RWPE1 (cell line): Measurements from ENCODE around the gene WIPF2.

Experiments
- CTCF ChIA-PET: fragments of 350-600 bp; sonication (Branson Sonifier 250); formaldehyde crosslinking; extraction: SDS; loops from one replicate; lab custom pipeline; 2021; lab: Yijun Ruan, JAX
- POLR2A ChIA-PET: fragments of 400-600 bp; formaldehyde crosslinking; extraction: SDS; loops from one replicate; lab custom pipeline; 2020; ENCODE audit warnings: antibody characterized with exemption; ENCODE audit not compliant: low non-redundant PET; lab: Yijun Ruan, JAX
- DNase-seq: peaks from one replicate; pipeline ENCODE4 v3.0.0; 2012; ENCODE audit warnings: low spot score
- H3K27ac ChIP-seq: fragments of 450-650 bp; 2 replicates; pipeline ENCODE4 v1.5.1; 2017
- TF ChIP-seq, protein P1 (sequence below): fragments of 450-650 bp; conservative IDR thresholded peaks from 2 replicates; pipeline ENCODE4 v1.5.1; 2017; ENCODE audit warnings: low read depth, mild to moderate bottlenecking

Gene WIPF2

GRCh38 chr17:40321961-40322357, 102.9 kb downstream of the WIPF2 start:
- ChIA-PET POLR2A (no interaction called here), CTCF (interaction anchor here (0.6 to 1.0 kb wide), 3 partner anchors 33 to 1136 kb away, joined by 3 to 4 read pairs (median 3); no protein-coding TSS in a partner anchor)
- H3K27ac ChIP-seq, result peak overlapping the region; percentile 99
- no peak for DNase-seq
- TF ChIP-seq, protein P1, sequence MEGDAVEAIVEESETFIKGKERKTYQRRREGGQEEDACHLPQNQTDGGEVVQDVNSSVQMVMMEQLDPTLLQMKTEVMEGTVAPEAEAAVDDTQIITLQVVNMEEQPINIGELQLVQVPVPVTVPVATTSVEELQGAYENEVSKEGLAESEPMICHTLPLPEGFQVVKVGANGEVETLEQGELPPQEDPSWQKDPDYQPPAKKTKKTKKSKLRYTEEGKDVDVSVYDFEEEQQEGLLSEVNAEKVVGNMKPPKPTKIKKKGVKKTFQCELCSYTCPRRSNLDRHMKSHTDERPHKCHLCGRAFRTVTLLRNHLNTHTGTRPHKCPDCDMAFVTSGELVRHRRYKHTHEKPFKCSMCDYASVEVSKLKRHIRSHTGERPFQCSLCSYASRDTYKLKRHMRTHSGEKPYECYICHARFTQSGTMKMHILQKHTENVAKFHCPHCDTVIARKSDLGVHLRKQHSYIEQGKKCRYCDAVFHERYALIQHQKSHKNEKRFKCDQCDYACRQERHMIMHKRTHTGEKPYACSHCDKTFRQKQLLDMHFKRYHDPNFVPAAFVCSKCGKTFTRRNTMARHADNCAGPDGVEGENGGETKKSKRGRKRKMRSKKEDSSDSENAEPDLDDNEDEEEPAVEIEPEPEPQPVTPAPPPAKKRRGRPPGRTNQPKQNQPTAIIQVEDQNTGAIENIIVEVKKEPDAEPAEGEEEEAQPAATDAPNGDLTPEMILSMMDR, result no peak

DNA sequence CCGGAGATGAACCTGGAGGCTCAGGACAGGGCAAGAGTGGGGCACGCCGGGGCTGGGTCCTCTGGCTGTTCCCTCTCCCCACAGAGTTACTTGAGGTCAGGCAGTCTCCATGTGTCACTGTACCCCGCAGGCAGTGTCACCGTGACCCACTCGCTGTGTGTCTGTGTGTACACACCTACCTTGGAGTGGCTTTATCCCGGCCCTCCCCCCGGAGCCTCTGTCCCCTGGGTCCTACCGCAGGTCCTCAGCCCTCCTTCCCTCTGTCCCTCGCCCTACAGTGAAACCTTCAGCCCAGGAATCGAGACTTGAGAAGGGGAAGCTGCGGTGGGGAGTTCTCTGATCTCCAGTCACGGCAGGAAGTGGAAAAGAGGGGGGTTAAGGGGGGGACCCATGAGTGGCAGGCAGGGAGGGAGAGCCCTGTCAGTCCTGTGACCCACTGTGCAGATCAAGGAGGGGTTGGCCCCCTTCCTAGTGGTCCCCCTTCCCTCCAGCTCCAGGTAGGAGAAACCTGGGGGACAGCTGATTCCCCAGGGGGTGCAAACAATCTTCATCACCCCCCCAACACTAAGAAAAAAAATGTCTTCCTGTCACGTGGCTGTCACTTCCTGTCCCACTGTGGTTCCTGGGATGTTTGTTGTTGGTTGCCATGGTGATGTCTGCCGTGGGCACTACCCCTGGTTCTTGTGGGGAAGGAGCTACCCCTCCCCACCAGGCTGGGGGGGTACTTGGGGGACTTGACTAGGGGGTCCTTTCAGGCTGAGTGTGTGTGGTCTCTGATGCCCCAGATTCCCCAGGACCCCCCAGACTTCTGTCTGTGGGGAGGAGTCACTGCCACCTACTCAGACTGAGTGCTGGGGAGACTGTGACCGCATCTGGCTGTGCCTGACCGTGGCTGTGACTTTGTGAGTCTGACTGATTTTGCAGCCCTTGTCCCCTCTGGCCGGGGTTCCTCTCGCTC, 103.5 kb downstream of the WIPF2 start:
- DNase-seq, result peak; percentile 73
- H3K27ac ChIP-seq, result peak overlapping the region; percentile 99
- TF ChIP-seq, protein P1, result no peak
- POLR2A ChIA-PET, result no interaction called here
- CTCF ChIA-PET, result interaction anchor here (0.6 kb wide), 1 partner anchor 1136 kb away, joined by 4 read pairs; no protein-coding TSS in a partner anchor

- H3K27ac ChIP-seq, result peak overlapping the region; percentile 99
- no peak for DNase-seq
- ChIA-PET CTCF (interaction anchor here (0.6 kb wide), 1 partner anchor 63 kb away, joined by 3 read pairs; no protein-coding TSS in a partner anchor), POLR2A (interaction anchor here (0.6 kb wide), 1 partner anchor 10 kb away, joined by 3 read pairs; no protein-coding TSS in a partner anchor)
- TF ChIP-seq, protein P1, result no peak
Observed at GRCh38 chr17:40323391-40324381, 104.6 kb downstream of the WIPF2 start.

DNA sequence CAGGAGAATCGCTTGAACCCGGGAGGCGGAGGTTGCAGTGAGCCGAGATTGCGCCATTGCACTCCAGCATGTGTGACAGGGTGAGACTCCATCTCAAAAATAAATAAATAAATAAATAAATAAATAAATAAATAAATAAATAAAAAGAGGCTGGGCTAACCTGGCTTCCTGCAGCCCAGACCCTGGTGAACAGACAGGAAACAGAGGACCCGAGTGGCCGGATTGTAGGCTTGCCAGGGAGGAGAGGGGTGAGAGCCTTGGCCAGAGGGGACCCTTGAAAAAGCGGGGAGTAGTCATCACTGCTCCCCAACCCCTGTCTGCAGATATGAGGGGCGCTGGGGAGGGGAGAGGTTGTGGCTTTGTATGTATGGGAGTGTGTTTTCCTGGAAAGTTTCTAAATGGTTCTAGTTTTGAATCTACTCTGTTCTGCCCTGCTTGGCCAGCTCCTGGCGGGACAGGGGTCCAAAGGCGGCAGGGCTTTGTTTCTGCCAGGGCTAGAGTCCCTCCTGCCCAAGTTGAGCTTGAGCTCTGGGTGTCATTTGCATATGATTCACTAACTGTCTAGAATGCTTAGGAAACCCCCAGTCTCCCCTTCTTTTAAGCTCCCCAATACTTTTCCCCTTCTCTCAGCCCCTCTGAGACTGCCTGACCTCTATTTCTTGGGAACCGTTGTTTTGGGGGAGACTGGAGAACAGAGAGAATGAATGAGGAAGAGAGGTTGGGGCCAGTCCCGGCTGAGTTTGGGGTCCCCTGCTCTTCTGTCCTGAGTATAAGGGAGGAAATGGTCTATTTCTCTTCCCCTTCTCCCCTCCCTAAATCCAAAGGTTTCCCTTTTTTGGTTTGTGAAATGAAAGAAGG, 106.3 kb downstream of the WIPF2 start:
- no peak for DNase-seq
- peak overlapping the region; percentile 99 for H3K27ac ChIP-seq
- POLR2A ChIA-PET, result no interaction called here
- CTCF ChIA-PET, result interaction anchor here (1.0 to 1.1 kb wide), 3 partner anchors 8 to 40 kb away, joined by 3 to 6 read pairs (median 4); partner anchors contain the start of gene GJD3
- TF ChIP-seq, protein P1, result no peak

- ChIA-PET POLR2A (no interaction called here), CTCF (interaction anchor here (1.1 kb wide), 2 partner anchors 9 to 15 kb away, joined by 3 to 6 read pairs; no protein-coding TSS in a partner anchor)
- no peak for DNase-seq
- H3K27ac ChIP-seq, result peak overlapping the region; percentile 99
- TF ChIP-seq, protein P1, result no peak
Observed at GRCh38 chr17:40326014-40326831, 107.1 kb downstream of the WIPF2 start.
